SIG-M5 treated with dmso at 0.1 percent for 504 hours (cell line): ENCODE data around the gene TTC39C.

Experiments
- DNase-seq: peaks from one replicate; lab custom pipeline; 2025; ENCODE audit not compliant: unreplicated experiment; lab: John Stamatoyannopoulos, UW

TTC39C gene

DNA sequence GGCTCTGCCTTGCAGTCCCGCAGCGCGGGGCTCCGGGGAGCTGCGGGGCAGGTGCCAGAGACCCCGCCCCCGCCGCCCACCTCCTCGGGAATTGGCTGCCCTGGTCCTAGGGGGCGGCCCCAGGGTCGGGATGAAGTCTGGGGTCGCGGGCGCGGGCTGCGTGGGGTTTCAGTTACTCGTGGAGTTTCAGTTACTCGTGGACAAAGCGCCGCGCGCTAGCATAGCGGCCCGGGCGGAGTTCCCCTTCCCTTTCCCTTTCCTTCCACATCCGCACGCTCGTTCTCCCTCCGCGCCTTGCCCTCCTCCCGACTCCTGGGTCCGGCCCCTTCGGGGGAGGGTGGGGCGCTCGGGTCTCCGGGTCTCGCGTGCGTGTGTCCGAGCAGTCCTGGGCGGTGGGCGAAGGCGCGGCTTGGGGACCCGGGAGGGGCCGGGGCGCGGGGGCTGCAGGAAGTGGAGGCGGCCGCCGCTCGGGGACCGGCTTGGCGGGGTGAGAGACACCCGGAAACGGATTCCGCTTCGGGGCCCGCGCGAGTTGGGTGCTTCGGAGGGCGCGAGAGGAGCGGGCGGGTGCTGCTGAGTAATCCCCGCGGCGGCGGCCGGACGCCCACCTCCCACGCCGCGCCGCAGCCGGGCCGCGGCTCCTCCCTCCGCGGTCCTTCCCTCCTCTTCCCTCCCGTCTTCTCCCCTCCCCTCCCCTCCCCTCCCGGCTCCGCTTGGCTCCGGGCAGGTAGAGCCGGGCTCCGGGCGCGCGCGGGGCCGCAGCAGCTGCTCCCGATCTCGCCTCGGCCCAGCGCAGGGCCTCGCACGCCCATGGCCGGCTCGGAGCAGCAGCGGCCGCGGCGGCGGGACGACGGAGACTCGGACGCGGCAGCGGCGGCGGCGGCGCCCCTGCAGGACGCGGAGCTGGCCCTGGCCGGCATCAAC, at the start of gene TTC39C:
TTC39C (plus strand) TSS at position 693 of the 924 bp plus-strand sequence; CDS start at position 811, 118 bp downstream.
- peak; percentile 73 for DNase-seq

DNA sequence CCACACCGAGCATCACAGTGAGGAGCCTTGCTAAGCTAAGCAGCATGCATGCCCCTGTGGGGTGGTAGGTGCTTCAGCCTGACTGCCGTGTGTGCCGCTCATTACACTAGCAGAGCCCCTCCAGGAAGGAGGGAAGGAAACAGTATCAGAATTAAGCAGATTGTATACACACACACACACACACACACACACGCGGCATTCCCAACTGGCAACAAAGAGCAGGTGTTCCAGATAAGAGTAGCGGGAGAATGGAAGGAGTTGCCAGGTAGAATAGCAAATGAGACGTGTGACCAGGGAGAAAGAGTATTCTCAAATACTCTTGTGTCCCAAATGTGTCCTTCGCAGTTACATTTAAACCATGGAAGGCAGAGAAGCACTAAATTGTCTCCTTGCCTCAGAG, 47.6 kb upstream of the TTC39C start:
- DNase-seq, result no peak

DNA sequence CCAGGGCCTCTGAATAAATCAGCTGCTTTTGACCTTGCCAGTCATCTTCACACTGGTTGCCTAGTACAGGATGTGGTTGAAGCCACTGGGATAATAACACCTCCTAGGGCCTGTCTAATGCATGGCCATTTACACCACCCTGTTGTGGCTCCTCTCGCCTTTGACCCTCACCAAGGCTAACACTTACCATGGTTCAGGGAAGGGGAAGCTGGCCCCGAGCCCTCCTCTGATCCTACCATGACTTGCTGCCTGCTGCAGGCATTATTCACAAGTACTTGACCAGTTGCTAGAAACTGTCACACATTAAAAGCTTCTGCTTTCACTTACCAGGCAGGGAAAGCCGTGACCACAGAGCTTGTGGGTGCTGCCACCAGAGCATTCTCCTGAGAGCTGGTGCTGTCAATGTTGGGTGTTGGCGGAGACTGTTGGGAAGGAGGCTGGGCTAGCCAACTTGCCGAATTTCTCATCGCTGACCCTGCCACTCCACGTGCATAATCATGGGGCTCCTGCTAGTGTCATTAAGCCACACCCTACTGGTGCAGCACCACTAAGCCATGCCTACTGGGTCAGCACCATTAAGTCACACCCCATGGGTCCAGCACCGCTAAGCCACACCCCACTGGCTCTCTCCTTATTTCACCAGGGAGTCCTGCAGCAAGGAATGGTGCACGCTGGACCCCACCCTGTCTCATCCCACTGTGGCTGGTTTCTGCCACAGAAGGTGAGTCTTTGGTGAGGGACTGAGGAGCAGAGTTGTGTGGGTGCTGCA, 47.0 kb upstream of the TTC39C start:
- peak; percentile 68 for DNase-seq

DNA sequence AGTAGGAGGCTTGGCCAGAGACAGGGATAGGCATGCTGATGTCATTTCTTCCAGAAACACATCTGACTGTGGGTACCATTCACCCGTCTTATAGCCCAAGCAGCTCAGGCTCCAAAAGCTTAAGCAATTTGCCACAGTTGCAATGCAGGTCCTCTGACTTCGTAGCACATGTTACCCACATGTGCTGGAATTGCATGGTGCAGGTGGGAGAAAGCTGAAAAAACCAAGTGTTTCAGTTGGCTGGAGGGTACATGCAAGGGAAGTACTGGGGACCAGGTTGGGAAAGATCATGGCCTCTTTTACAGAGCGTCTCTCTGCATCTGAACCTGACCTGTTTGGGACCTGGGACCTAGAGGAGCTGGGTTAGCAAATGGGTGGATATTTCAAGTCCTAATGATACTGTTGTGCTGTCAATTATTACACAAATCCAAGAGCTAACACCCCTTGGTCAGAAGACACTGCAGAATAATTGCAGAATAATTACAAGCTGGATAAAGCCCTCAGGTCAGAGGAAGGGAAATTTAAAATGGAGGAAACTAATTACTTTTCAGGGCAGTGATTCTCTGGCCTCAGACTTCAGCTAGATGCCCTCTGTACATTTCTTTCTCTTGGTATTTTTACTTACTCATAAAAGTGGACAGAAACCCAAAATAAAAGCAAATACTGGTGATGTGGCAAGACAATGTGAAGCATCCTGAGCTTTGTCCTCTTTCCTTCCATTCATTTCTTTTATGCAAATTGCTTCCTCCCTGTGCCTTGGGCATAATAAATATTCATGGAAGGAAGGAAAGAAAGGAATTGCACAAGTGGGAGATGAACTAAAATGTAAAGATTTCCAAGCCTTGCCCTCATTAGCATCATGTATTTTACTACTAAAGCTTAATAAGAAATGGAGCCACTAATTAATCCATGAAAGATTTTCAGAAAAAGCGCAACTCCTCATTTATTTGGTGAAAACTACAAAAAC, 45.6 kb upstream of the TTC39C start:
- DNase-seq, result no peak

DNA sequence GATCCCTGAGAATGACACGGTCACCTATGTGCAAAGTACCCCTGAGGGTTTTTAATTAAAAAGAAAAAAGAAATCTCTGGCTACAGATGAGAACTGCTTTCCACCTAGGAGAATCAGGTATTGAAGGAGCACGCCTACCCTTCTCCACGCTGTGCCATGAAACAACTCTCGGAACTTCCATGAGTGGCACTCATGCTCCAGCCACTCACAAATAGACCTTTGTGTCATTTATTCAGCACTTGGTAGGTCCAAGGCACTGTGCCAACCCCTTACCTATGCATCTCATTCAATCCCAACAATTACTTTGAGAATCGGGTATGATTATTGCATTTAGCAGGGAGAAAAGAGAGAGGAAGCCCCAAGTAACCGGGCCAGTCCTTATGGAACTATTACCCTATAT, 44.9 kb upstream of the TTC39C start:
- no peak for DNase-seq

DNA sequence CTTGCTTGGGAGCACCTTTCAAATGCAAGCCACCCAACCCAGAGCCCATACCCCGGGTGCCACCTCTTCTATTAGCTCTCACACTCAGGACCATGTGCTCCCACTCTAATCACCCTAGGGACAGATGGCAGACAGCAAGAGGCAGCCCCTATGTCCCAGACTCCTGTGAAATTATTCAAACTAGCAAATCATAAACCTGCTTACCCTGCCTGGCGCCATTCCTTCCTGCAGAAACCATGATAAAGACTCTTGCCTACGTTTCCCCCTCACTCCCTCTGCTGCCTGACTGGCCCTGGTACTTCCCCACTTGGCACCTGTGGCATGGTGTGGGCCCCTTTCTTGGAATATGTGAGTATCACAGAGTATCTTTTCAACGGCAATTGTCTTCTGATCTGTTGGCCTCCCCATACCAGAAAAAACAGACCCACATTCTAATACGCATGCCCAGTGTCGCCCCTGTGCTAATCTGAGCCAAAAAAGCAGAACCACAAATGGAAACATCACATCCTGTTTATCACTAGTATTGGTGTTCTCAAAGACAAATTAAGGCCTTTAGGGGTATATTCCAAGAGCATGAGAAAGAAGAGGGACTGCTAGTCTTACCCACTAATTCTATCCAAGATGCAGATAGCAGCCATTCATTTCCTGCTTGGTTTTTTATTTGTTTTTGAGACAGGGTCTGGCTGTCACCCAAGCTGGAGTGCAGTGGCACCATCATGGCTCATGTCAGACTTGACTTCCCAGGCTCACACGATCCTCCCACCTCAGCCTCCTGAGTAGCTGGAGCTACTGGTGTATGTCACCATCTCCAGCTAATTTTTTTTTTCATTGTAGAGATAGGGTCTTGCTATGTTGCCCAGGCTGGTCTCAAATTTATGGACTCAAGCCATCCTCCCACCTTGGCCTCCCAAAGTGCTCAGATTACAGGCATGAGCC, 44.1 kb upstream of the TTC39C start:
- DNase-seq, result no peak

DNA sequence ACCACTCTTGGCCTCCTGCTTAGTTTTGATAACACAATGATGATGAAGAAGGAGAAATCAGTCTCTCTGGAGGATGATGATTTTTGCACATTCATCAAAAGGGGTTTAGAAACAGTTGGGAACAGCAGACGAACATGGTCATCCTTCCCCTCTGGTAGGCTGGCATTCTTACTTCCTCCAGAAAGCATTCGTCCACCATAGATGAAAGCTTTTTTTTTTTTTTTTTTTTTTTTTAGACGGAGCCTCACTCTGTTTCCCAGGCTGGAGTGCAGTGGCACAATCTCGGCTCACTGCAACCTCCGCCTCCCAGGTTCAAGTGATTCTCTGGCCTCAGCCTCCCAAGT, 43.5 kb upstream of the TTC39C start:
- DNase-seq, result no peak

DNA sequence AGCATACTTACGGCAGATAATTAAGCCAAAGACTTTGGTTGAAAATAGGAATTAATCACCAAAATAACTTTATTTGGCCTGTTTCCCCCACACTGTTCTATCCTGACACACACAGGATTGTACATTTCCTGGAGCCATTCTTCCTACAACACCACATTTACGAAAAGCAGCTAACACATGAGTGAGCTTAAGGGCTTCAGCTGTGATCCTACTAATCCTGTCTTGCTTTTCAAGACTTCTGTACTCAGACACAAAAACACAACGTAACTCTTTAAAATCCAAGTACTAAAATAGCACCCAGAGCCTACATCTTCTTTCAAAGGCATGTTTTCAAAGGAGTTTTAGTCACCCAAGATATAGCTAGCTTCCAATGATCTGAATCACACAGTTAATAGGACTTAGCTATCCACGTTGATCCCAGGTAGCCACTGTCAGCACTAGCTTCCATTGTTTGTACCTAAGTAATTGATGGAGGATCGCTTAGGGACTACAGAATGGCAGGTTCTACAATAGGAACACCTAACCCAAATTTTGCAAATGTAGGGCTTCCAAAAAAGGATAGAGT, 42.8 kb upstream of the TTC39C start:
- DNase-seq, result no peak

DNA sequence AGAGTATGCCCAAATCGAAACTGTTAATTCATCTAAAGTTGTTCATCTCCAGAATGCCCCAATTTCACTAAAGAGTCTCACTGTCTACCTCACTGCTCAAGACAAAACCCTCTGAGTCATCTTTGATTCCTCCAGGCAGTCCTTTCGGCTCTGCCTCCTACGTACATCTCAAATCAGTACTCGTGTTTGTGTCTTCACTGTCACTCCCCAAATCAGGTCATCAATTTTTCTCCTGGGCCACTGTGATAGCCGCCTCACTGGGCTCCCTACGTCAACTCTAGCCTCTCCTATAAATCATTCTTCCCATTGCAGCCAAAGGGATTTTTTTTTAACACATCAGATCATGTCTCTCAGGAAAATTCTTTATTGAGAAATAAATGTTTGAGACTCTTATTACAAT, 42.1 kb upstream of the TTC39C start:
- DNase-seq, result no peak

DNA sequence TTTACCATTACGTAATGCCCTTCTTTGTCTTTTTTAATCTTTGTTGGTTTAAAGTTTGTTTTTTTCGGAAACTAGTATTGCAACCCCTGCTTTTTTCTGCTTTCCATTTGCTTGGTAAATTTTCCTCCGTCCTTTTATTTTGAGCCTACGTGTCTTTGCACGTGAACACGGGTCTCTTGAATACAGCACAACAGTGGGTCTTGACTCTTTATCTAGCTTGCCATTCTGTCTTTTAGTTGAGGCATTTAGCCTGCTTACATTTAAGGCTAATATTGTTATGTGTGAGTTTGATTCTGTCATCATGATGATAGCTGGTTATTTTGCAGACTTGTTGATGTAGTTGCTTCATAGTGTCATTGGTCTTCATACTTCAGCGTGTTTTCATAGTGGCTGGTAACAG, 37.5 kb upstream of the TTC39C start:
- DNase-seq, result no peak

DNA sequence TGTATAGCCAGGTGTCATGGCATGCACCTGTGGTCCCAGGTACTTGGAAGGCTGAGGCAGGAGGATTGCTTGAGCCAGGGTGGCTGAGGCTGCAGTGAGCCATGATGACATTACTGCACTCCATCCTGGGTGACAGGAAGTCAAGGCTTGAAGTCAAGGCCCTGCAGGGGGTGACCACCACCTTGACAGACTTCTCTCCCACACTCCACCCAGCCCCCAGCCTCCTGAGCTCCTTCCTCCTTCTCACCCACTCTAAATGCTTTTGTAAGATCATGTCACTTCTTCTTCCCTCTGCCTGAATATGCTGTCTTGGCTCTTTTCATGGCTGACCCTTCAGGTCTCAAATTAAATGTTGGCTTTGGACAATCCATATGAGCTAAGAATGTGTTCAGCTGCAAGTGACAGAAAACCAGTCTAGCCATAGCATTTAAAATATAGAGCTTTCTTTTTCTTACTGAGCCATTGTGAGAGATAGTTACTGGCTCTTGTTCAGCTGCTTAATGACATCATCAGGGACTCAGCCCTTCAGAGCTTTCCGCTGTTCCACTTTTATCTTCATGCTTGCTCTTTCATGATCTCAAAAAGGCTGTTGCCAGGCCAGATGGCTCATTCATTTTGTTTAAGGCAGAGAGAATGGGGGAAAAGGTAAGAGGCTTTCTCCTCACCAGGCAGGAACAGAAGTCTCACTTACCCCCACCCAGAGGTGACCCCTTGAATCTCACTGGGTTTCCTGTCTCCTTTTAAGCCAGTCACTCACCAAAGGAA, 36.7 kb upstream of the TTC39C start:
- DNase-seq, result peak; percentile 20

DNA sequence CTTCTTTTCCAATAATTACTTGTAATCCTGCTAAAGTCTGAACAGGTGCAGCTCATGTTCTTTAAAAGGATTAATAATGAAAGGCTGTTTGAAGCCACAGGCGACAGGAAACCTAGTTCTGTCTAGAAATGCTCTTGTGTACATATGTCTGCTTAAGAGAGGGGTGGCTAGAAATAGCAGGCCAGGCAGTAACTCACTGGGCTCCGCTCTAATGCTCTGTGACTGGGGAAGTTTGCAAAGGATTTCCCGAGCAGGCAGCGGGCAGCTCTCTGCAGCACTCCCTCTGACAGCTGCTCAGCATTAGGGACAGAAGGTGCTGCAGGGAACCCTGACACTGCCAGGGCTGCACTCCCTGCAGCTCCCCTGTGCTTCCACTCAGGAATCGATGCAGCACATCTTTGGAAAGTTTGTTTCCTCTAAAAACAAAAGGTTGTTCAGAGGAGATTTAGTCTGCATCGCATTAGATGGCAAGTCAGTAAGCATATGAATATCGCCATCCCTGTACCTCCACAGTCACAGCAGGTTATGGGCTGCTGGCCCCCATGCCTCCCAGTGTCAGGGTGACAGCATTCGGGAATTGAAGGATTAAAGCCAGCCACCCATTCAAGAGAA, 33.1 kb upstream of the TTC39C start:
- no peak for DNase-seq

DNA sequence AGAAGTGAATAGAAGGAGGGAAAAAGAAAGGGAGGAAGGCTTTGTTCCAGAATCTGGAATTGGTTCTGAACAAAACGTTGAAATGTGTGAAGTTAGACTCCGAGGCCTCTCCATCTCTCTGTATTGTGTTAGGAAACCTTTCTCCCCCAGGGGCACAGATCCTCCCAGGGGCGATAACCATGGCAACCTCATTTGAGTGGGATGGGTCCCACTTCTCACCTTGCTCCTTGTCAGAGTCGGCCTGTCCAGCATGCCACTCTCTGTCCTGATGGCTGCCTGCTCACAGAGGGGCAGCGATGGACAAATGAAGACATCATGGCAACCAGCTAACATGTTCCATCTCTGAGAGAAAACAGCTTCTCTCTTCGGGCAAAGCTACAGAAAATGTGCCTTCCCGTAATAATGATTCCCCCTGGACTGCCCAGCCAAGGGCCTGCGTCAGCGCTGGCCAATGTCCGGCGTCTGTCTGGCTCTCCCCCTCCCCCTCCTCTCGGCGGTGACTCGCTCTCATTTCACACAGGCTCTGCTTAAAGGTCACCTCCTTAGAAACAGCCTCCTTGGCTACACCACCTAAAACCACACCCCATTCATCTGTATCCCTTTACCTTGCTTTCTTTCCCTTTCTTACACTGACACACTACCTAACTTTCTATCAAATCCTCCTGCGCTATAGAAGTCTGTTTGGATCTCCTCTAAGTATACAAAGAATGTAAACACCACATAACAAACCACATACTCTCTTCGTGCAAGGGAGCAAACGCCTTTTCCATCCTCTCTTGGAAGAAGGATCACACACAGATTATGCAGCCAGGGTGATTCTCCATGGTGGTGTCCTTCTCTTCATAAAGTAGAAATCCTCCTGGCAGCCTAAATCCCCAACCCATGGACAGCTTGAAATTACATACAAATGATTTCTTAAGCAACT, 32.1 kb upstream of the TTC39C start:
- DNase-seq, result no peak

DNA sequence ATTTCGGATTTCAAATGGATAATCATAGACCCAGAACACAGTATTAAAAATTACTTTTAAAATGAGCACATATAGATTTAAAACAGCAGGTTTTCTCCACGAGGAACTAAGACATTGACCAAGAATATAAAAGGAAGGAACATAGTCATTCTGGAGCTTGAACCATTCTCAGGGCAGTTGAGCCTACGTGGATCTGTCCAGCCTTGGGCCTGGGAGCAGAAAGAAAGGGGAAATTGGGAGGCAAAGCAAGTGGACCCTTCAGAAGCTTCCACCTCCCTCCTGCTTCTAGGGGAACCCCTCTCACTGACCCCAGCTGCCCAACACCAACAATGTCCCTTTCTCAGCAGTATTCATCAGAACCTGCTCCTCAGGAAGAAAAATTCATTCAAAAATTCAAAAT, 31.4 kb upstream of the TTC39C start:
- no peak for DNase-seq

DNA sequence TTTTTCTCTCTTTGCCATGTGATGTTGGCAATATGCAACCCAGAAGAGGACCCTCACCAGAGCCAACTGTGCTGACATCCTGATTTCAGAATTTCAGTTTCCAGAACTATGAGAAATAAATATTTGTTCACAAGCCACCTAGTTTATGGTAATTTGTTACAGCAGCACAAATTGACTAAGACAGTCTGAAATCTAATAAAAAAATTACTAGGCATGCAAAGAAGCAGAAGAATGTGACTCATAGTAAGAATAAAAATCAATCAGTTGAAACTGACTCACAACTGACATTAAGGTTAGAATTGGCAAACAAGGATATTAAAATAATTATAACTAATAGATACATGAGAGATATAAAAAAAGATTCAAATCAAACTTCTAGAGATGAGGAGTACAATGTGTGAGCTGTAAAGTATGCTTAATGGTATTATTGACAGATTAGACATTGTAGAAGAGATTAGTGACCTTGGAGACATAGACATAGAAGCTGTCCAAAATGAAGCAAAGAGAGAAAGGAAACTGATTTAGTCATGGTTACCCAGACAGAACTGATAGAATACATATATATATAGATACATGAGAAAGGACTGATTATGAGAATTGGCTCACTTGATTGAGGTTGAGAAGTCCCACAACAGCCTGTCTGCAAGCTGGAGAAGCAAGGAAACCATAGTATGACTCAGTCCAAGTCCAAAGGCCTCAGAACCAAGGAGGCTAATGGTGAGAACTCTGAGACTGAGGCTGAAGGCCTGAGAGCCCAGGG, 27.8 kb upstream of the TTC39C start:
- DNase-seq, result no peak

DNA sequence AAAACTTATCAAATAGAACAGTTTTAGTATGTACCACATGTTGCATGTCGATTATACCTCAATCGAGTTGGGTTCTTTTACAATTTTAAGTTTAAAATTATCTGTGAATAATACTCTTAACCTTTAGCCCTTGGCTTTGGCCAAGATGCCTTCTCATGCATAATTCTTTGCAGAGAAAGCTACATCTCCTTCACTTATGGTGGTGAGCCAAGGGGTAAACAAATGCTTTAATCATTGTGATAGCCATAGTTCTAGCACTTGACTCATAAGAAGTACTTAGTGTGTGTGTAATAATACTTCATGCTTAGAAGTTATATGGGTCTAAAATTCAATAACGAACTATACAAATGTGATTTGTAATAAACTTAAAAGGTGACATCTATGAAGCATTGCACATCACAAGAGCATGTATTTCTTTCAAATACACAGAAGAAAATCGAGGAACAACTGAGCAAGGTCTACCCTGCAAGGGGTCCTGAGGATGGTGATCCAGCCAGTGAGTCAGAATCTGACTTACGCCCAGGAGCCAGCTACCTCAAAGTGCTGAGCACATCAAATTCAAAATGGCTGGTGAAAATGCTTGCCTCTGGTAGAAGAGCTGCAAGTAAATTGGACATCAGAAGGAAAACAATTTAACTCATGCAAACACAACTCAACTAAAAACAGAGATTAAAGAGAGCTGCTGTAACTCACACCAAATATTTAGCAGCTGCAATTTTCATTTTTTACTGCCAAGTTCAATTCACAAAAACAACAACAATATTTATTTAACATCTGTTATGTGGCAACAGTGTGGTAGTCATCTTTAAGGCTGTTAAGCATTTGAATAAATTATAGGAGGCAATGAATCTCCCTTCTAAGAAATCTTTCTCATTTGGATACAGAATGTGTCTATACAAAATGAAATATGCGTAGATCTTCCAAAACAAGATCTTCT, 23.8 kb upstream of the TTC39C start:
- DNase-seq, result no peak
